DMS79 treated with DMSO at 0.1 percent for 48 hours (cell line): ENCODE results near the gene ARV1.
"Not testable (repeated sequence)": the region's sequence is repeated elsewhere in the genome, so short reads cannot be mapped to it uniquely, and the experiment has no call there.

Experiments
- DNase-seq: peaks from one replicate; lab custom pipeline; 2025; lab: John Stamatoyannopoulos, UW

Gene ARV1

DNA sequence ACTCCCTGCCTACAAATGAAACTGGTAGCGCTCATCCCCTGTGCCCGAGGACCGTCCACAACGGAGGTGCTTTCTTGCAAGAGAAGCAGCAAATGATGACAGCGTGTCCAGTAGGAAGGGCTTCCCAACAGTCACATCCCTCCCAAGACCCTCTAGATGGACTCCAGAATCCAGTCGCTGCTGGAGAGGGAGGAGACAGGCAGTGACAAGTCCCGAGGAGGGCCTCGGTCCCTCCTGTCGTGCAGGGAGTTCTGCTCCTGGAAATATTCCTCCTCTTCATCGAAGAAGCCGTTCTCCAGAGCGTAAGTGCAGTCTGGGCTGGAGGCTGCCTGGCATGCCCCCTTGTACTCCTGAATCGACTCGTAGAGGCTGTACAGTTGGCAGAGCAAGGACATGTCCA, 40.8 kb downstream of the ARV1 start:
- DNase-seq, result no peak

DNA sequence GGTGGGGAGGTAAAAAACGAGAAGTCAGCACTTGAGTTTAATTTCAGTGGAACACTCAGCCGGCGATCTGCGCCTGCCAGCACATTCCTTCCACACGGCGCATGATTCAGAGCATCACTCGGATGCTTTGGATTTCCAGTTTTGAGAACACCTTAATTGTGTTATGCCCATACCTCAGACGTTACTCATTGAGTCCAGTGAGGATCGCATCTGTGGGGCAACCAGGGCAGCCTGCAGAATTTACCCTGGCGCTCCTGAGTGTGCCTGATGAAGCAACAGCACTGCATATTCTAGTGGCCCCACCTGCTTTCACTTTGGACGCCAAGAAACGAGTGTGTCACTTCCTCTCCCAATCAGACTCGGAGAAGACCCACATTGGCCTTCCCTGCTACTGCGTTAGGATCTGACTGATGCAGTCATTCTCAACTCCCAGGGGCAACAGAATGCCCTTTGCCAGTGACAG, 41.3 kb downstream of the ARV1 start:
- DNase-seq, result peak; percentile 38

DNA sequence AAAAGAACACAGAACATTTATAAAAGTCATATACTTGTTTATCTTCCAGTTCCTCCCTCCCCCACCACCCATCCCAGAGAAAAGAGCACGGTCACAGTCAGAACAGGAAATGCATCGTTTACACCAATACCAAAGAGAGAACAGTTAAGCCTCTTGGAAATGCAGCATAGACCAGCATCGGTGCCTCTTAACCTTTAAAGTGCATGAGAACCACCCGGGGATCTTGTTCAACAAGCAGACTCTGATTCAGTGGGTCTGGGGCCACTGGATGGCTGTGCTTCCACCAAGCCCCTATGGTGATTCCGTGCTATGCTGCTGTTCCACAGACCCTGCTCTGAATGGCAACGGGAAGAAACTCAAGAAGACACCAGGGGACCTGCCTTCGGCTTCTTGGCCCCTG, 41.9 kb downstream of the ARV1 start:
- DNase-seq, result no peak

DNA sequence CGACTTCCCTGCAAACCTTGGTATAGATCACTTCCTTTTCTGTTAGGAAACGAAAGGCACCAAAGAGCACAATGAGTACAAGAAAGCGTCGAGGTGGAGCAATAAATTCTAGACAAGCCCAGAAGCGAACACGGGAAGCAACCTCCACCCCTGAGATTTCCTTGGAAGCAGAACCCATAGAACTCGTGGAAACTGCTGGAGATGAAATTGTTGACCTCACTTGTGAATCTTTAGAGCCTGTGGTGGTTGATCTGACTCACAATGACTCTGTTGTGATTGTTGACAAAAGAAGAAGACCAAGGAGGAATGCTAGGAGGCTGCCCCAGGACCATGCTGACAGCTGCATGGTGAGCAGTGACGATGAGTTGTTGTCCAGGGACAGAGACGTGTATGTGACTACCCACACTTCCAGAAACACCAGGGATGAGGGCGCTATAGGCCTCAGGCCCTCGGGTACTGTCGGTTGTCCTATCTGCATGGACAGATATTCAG, 42.7 kb downstream of the ARV1 start:
- no peak for DNase-seq

- not testable (repeated sequence) for DNase-seq
These were observed 43.6 kb downstream of the ARV1 start for GRCh38 chr1:231022543-231022942.

DNA sequence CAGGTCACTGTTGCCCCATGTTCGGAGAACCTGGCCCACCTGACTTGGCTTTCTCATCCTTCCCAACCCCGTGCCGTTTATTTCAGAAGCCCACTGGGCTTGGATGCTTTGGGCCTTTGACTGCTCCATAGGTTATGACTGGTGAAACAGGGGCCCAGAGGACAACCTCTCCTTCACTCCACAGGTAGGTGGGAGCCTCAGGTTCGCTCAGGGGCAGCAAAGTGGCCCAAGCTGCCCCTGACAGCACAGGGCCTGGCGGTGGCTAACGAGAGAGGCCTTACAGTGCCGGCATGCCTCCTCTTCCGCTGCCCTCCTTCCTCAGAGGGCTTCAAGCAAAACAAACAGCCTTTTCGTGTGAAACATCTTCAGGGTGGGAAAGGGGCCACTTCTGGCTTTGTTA, 44.3 kb downstream of the ARV1 start:
- DNase-seq, result no peak

DNA sequence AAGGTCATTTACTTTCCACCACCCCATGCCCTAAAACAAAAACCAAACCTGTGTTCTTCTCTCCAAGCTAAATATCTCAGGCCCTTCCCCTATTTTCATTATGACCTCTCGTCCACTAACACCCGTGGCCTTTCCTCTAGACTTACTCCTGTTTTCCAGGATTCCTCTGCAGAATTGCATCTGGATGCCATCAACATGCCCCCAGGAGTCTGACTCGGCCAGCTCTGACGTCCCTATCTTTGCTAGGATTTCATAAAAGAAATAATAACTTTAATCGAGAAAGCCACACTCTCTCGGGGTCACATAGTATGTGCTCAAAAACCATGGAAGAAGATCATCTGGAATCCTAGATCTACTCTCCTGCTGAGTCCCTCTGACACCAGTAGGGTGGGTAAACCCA, 47.7 kb downstream of the ARV1 start:
- DNase-seq, result no peak

GRCh38 chr1:231027136-231027925, 48.4 kb downstream of the ARV1 start:
- DNase-seq, result no peak

- DNase-seq, result no peak
These were observed 49.1 kb downstream of the ARV1 start for GRCh38 chr1:231027971-231028370.

DNA sequence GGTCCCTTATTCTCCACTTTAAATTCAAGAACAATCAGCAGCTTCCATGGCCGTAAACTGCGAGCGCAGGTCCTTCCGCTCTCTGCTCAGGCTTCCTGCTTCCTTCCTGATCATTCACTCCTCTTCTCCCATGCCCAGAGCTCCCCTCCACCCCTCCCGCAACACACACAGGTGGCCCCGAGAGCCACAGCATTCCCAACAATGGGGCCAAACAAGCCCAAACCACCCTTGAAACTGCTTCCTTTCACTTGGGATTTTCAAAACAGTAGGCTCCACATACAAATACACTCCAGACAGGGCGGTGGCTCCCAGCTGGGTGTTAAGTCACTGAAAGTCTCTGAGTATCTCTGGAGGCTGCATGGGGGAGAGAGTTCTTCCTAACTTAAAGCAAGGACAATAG, 49.8 kb downstream of the ARV1 start:
- no peak for DNase-seq

- not testable (repeated sequence) for DNase-seq
These were observed 50.4 kb downstream of the ARV1 start for GRCh38 chr1:231029247-231029646.

DNA sequence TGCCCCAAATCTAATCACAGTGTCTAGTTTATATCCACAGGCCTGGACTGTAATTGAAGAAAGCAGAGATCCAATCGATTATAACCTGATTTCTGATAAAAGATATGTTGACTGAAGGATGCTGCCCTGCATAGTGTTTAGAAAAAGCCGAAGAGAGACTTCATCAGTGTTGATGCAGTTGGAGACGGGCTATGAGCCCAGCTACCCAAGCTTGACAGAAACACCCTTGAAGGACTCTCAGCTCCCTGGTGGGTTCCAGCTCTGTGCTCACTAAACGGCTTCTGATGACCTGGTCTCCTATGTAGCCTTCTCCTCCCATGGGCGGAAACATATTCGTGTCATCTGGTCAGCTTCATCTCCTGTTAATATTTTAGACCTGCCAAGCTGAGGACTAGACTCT, 50.9 kb downstream of the ARV1 start:
- no peak for DNase-seq

DNA sequence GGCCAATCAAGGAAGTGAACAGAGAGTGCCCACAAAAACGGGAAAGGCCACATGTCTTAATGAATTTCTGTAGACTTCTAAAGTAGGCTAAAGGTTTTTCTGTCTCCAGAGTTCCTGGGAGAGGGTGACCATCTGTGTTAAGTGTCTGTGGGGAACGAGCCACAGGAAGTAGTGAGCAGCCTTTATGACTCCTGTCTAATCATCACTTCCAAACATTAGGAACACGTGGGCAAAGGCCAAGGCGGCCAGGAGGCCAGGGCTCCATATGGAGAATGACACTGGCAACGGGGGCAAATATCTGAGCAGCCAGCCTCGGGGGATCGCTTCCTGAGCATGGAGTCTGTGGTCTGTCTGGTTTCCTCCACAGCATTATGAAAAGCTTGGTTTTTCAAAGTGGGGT, 54.1 kb downstream of the ARV1 start:
- no peak for DNase-seq

GRCh38 chr1:231035799-231036198, 56.9 kb downstream of the ARV1 start:
- no peak for DNase-seq

- DNase-seq, result no peak
These were observed 57.5 kb downstream of the ARV1 start for GRCh38 chr1:231036416-231036815.

DNA sequence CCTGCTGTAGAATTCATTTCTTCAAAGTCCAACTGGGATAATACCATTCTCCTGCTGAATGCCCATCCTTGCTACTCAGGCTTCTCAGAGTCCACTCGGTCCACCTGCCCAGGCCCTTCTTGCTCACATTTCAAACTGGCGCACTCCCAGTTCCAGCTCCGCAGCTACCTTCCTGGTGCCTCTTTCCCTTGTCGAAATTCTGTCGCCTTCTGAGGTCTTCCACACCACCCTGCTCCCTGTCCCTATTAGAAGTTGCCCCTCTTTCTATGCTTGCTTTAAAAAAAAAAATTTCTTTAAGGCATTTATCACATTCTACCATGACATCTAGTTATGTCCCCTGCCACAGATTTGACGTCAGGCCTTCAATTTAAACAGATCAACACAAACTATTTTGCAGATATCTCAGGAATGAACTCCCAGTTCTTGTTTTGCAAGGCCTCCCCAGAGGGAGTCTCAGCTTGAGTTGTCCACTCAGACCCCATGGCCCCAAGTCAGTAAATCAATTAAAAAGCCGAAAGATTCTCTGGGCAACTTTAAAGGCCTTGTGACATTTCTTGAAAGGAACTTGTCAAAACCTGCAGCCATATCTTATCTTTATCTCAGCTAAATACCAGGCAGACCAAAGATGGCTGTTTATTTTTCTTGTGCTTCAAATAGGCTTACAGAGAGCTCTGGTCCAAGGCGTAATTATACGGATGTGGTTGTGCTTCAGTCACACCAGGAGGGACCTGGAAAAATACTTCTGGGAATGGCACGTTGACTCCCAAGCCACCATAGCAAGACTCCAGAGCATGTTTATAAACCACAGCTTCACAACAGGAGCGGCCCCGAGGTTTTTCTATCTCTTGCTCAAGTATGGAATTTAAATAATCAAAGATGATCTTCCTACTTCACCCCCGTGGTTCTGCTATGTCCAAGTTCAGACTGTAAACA, 59.0 kb downstream of the ARV1 start:
- DNase-seq, result no peak

DNA sequence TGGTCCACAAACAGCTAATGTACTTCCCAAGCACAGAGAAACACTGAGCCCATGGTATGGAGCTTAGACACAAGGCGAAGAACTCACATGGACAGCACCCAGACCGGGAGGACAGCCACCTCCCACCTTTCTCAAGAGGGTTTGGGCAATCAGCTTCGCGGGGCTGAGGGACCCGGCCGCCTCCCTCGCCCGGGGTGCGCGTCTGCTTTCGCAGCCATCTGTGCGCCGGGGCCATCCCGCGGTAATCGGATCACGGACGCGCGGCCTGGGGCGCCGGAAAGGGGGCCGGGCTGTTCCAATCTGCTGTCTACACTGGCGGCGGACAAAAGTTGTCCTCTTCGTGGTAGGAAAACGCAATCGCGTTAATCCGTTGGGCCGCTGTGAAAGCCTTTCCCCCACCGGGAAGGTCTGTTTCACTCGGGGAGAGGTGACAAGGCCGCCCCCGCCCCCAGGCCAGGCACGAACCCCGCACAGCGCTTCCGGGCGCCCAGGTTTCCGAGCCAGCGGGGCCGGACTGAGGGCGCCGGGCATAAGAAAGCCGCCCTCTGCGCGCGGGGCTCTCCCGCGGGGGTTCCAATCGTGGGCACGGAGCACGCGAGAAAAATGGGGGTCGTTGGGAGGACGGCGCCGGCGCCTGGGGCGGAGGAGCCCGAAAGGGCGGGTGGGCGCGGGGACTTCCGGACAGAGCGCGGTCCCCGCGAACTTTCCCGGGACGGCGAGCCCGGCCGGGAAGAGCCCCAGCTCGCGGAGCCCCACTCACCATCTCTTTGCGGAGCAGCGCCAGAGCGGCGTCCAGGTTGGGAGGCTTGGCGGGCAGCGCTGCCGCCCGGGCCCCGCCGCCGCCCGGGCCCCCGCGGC, 60.5 kb downstream of the ARV1 start:
- no peak for DNase-seq

DNA sequence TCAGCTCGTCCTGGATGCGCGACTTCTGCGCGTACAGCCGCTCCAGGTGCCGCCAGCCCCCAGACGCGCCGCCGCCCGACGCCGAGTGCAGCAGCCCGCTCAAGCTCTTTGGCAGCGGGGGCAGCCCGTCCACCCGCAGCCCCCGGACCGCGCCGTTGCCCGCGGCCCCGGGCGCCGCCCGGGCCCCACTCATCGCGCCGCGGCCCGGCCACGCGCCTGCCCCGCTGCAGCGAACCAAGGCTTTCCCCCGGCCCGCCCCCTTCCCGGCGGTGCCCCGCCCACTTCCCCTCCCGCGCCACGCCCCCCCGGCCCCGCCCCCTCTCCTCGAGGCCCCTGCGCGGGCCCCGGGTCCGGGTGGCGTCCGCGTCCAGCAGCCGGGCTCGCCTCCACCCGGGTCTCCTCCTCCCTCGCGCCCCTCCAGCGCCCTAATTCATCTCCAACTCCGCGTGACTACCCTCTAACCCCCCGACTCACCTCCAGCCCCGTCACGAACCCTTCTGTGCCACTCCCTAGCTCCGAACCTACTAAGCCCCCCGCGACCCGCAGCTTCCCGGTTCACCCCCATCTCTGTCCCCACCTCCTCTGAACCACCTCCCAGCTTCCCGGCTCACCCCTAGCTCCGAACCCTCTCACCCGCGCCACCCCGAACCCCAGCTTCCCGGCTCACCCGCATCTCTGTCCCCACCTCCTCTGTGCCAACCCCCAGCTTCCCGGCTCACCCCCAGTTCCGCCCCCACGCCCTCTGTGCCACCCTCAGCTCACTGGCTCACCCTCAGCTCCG, 61.3 kb downstream of the ARV1 start, which contains the start of gene FAM89A:
TSS of gene FAM89A (minus strand) at position 236 of the 781 bp plus-strand sequence. CDS start at position 193, 43 bp downstream.
- DNase-seq, result no peak

DNA sequence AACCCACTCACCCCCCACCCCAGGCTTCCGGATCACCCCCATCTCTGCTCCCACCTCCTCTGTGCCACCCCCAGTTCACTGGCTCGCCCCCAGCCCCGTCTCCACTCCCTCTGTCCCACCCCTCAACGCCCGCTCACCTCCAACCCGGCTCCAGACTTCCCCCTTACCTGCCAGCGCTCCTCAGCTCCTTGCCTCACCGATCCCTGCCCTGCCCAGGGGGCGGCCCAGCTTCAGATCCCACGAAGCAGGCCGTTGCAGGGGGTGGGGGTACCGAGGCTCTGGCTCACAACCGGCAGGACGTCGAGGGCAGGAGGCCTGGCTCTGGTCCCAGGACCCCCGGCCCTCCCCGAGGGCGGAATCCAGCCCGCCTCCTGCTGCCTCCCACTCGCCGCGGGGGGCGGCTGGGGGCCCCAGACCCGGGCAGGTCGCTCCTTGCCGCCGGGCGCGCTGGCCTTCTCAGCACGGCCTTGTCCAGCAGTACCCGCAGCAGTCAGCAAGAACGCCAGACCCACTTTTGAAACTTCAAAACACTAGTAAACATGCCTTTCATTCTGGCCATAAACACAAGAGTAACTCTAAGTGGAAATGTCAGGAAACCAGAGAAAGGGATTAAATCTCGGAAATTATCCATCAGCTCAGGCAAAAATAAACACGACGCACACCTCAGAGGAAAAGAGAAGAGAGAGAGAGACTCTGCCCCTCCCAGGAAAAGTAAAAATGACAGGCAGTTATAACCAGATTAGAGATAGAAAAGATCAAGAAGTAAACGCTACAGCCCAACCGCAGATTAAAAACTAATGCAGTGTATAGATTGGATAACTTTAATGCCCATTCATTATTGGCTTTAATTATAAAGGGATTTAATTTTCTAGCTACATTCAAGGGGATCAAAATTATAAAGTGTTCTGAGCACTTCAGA, 62.2 kb downstream of the ARV1 start:
- no peak for DNase-seq

GRCh38 chr1:231041719-231042261, 62.9 kb downstream of the ARV1 start:
- DNase-seq, result no peak
